ENCODE measurements around the gene STARD10. TPM values are rescaled to one million over a fixed set of nuclear protein-coding genes. Genes with fewer than 3 reads are reported as not detected.

The STARD10 gene
- total and polyA plus RNA-seq, 4 donors, result 70.5 to 328 (median 232) TPM

DNA sequence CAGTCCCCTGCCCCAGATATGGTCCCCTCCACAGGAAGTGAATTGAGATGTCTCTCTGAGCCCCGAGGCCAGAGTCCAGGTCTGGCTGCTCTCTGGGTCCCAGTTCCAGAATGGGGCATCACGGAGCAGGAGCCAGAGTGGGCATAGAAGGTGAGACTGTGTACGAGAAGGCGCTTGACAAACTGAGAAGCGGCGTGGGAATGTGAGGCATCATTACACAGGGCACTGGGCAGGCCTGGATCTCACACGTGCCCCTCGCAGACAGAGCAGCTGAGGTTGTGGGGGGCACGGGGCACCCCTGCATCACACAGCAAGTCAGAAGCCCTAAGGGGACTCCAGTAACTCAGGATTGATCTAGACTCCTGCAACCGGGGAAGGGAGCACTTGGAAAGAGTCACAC, 9.2 kb downstream of the STARD10 start:
- WGBS, result 91% methylated on average over 10 of the region's 10 CpGs
- TF ChIP-seq, protein P1, sequence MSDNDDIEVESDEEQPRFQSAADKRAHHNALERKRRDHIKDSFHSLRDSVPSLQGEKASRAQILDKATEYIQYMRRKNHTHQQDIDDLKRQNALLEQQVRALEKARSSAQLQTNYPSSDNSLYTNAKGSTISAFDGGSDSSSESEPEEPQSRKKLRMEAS (IDR thresholded peaks at IDR 0.05), result no peak
- TF ChIP-seq GABPA (IDR thresholded peaks at IDR 0.05 in 1 of 2, conservative IDR thresholded peaks at IDR 0.05 in 1 of 2) (no peak), FOXA1 (IDR thresholded peaks at IDR 0.05) (no peak), FOXA2 (IDR thresholded peaks at IDR 0.05) (no peak), HNF4G (IDR thresholded peaks at IDR 0.05) (no peak), SP1 (IDR thresholded peaks at IDR 0.05) (no peak)
- TF ChIP-seq, protein P2, sequence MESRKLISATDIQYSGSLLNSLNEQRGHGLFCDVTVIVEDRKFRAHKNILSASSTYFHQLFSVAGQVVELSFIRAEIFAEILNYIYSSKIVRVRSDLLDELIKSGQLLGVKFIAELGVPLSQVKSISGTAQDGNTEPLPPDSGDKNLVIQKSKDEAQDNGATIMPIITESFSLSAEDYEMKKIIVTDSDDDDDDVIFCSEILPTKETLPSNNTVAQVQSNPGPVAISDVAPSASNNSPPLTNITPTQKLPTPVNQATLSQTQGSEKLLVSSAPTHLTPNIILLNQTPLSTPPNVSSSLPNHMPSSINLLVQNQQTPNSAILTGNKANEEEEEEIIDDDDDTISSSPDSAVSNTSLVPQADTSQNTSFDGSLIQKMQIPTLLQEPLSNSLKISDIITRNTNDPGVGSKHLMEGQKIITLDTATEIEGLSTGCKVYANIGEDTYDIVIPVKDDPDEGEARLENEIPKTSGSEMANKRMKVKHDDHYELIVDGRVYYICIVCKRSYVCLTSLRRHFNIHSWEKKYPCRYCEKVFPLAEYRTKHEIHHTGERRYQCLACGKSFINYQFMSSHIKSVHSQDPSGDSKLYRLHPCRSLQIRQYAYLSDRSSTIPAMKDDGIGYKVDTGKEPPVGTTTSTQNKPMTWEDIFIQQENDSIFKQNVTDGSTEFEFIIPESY (IDR thresholded peaks at IDR 0.05), result no peak
- H3K27ac ChIP-seq (ENCODE audit: low read depth in 1 of 2, low read length in 2 of 2), result no peak overlapping the region
- peaks cover 14 to 59% (median 46%) of the 10 kb centered on the region in 4 donors for H3K4me1 ChIP-seq (ENCODE audit: control insufficient read depth in 4 of 4, insufficient read depth in 4 of 4, low read length in 3 of 4)
- H3K36me3 ChIP-seq (ENCODE audit: control insufficient read depth in 4 of 4, insufficient read depth in 3 of 4, low read depth in 1 of 4, low read length in 3 of 4), result no peaks in the 10 kb centered on the region
- DNase-seq (ENCODE audit: low spot score), result no peak
- no peaks in the 10 kb centered on the region for H3K9me3 ChIP-seq (ENCODE audit: control insufficient read depth in 4 of 4, low read length in 3 of 4)
- H3K9ac ChIP-seq (ENCODE audit: low read depth in 1 of 2, low read length in 2 of 2), result no peak overlapping the region
- no peaks in the 10 kb centered on the region for H3K27me3 ChIP-seq (ENCODE audit: control insufficient read depth in 4 of 4, insufficient read depth in 4 of 4, low read length in 3 of 4)
- H3K4me3 ChIP-seq (ENCODE audit: low read depth in 1 of 3, low read length in 3 of 3), result no peak overlapping the region

DNA sequence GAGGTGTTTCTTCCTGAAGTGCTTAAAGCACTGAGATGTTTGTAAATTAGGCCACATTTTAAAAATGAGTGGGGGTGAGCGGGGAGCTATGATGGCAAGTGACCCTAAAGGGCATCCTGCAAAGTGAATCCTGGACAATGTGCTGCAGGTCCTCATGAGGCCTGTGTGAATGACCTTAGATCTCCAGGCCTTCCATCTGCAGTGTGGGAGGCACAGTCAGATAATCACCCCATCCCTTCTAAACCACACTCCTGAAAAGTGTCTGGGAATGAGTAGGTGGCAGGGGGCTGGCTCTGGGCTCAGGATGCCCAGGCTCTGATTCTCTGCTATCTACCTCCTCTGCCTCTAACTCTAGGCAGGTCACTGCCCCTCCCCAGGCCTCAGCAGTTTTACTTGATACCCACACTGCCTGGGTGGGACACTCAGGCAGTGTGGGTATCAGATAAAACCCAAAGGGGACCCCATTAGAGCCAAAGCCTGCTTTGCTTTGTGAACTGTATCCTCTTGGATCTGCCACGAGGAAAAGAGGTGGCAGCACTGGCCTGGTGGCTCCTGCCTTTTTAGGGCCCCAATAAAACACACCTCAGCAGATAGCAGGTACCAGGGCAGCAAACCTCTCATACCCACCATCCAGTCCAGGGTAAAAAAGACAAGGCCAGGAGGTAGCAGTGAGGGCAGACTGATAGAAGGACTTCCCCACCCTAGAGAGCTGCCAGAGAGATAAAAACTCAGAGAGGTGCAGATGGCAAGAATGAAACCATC, 10.5 kb downstream of the STARD10 start:
- WGBS, result 91% methylated on average over 2 of the region's 2 CpGs
- H3K4me3 ChIP-seq (ENCODE audit: low read depth in 1 of 3, low read length in 3 of 3), result no peak overlapping the region
- peaks cover 12 to 64% (median 50%) of the 10 kb centered on the region in 4 donors for H3K4me1 ChIP-seq (ENCODE audit: control insufficient read depth in 4 of 4, insufficient read depth in 4 of 4, low read length in 3 of 4)
- no peaks in the 10 kb centered on the region for H3K36me3 ChIP-seq (ENCODE audit: control insufficient read depth in 4 of 4, insufficient read depth in 3 of 4, low read depth in 1 of 4, low read length in 3 of 4)
- no peak overlapping the region for H3K27ac ChIP-seq (ENCODE audit: low read depth in 1 of 2, low read length in 2 of 2)
- H3K9ac ChIP-seq (ENCODE audit: low read depth in 1 of 2, low read length in 2 of 2), result no peak overlapping the region
- DNase-seq (ENCODE audit: low spot score), result no peak
- no peak for TF ChIP-seq NR2F2 (IDR thresholded peaks at IDR 0.05)
- TF ChIP-seq, protein P3, sequence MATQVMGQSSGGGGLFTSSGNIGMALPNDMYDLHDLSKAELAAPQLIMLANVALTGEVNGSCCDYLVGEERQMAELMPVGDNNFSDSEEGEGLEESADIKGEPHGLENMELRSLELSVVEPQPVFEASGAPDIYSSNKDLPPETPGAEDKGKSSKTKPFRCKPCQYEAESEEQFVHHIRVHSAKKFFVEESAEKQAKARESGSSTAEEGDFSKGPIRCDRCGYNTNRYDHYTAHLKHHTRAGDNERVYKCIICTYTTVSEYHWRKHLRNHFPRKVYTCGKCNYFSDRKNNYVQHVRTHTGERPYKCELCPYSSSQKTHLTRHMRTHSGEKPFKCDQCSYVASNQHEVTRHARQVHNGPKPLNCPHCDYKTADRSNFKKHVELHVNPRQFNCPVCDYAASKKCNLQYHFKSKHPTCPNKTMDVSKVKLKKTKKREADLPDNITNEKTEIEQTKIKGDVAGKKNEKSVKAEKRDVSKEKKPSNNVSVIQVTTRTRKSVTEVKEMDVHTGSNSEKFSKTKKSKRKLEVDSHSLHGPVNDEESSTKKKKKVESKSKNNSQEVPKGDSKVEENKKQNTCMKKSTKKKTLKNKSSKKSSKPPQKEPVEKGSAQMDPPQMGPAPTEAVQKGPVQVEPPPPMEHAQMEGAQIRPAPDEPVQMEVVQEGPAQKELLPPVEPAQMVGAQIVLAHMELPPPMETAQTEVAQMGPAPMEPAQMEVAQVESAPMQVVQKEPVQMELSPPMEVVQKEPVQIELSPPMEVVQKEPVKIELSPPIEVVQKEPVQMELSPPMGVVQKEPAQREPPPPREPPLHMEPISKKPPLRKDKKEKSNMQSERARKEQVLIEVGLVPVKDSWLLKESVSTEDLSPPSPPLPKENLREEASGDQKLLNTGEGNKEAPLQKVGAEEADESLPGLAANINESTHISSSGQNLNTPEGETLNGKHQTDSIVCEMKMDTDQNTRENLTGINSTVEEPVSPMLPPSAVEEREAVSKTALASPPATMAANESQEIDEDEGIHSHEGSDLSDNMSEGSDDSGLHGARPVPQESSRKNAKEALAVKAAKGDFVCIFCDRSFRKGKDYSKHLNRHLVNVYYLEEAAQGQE (IDR thresholded peaks at IDR 0.05), result no peak
- no peak for TF ChIP-seq SP1 (IDR thresholded peaks at IDR 0.05)
- TF ChIP-seq TAF1 (conservative IDR thresholded peaks at IDR 0.05), result no peak
- TF ChIP-seq GABPA (IDR thresholded peaks at IDR 0.05 in 1 of 2, conservative IDR thresholded peaks at IDR 0.05 in 1 of 2), result no peak
- TF ChIP-seq FOXA1 (IDR thresholded peaks at IDR 0.05), result no peak
- TF ChIP-seq, protein P2 (IDR thresholded peaks at IDR 0.05), result no peak
- TF ChIP-seq RXRA (IDR thresholded peaks at IDR 0.05), result no peak
- no peak for TF ChIP-seq YY1 (IDR thresholded peaks at IDR 0.05)
- TF ChIP-seq, protein P1 (IDR thresholded peaks at IDR 0.05), result no peak
- no peak for TF ChIP-seq EGR1 (IDR thresholded peaks at IDR 0.05; ENCODE audit: low read depth in 2 of 2)
- no peaks in the 10 kb centered on the region for H3K27me3 ChIP-seq (ENCODE audit: control insufficient read depth in 4 of 4, insufficient read depth in 4 of 4, low read length in 3 of 4)
- H3K9me3 ChIP-seq (ENCODE audit: control insufficient read depth in 4 of 4, low read length in 3 of 4), result no peaks in the 10 kb centered on the region
